Suprapubic skin (tissue), 3 donors: ENCODE measurements around the gene MFSD1.

Source experiments
- POLR2AphosphoS5 ChIP-seq, 3 donors: sonication (generic); formaldehyde crosslinking; IDR thresholded peaks; one replicate each; pipeline ENCODE4 v1.6.1; 2017; ENCODE audit warnings: antibody characterized with exemption in 3 of 3
- TF ChIP-seq, protein P1 (sequence below), 2 donors: fragments of 200-600 bp in 1 of 2; fragments of 450-650 bp in 1 of 2; sonication (generic) in 1 of 2; IDR thresholded peaks; one replicate each; pipeline ENCODE4 v1.5.1; 2016 to 2019; ENCODE audit warnings: antibody characterized with exemption in 2 of 2, mild to moderate bottlenecking in 1 of 2, moderate library complexity in 1 of 2

DNA sequence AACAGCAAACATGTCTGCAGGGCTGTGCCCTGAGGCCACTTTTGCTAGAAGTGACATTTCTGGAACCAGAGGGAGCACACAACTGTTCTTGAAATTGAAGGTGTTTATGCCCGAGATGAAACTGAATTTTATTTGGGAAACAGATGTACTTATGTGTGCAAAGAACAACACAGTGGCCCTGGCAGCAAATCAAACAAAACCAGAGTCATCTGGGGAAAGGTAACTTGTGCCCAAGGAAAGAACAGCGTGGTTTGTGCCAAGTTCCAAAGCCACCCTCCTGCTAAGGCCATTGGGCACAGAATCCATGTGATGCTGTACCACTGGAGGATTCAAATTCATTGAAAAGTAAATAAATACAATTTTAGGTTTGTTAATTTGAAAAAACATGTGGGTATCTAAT, 38.4 kb upstream of the MFSD1 start:
- TF ChIP-seq, protein P1, sequence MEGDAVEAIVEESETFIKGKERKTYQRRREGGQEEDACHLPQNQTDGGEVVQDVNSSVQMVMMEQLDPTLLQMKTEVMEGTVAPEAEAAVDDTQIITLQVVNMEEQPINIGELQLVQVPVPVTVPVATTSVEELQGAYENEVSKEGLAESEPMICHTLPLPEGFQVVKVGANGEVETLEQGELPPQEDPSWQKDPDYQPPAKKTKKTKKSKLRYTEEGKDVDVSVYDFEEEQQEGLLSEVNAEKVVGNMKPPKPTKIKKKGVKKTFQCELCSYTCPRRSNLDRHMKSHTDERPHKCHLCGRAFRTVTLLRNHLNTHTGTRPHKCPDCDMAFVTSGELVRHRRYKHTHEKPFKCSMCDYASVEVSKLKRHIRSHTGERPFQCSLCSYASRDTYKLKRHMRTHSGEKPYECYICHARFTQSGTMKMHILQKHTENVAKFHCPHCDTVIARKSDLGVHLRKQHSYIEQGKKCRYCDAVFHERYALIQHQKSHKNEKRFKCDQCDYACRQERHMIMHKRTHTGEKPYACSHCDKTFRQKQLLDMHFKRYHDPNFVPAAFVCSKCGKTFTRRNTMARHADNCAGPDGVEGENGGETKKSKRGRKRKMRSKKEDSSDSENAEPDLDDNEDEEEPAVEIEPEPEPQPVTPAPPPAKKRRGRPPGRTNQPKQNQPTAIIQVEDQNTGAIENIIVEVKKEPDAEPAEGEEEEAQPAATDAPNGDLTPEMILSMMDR (IDR thresholded peaks at IDR 0.05) = no peak
- no peak for TF ChIP-seq POLR2AphosphoS5 (IDR thresholded peaks at IDR 0.05)
